H9 (cell line): ENCODE data around the gene FAM163B. TPM values are rescaled to one million over a fixed set of nuclear protein-coding genes. Genes with fewer than 3 reads are reported as not detected.

Experiments
- DNase-seq: peaks from one replicate; pipeline ENCODE4 v3.0.0-alpha.2; 2017
- H2AFZ ChIP-seq: one replicate; pipeline ENCODE4 v1.6.1; 2013; ENCODE audit warnings: mild to moderate bottlenecking, low read length, control low read depth, moderate library complexity
- H2AK5ac ChIP-seq: 2 replicates; pipeline ENCODE4 v1.6.1; 2013; ENCODE audit warnings: low read length, control low read depth, mixed read lengths; ENCODE audit not compliant: insufficient read length
- H2BK120ac ChIP-seq: one replicate; pipeline ENCODE4 v1.6.1; 2013; ENCODE audit warnings: low read depth, mild to moderate bottlenecking, low read length, control low read depth, inconsistent platforms; ENCODE audit not compliant: poor library complexity, severe bottlenecking
- H2BK12ac ChIP-seq: 2 replicates; pipeline ENCODE4 v1.6.1; 2013; ENCODE audit warnings: low read length, control low read depth, mixed read lengths, low read depth; ENCODE audit not compliant: insufficient read length
- H2BK15ac ChIP-seq: 2 replicates; pipeline ENCODE4 v1.6.1; 2013; ENCODE audit warnings: low read depth, low read length, control low read depth
- H2BK20ac ChIP-seq: one replicate; pipeline ENCODE4 v1.6.1; 2013; ENCODE audit warnings: low read depth, mild to moderate bottlenecking, low read length, control low read depth, inconsistent platforms; ENCODE audit not compliant: poor library complexity, severe bottlenecking
- H2BK5ac ChIP-seq: 2 replicates; pipeline ENCODE4 v1.6.1; 2013; ENCODE audit warnings: low read length, control low read depth, mixed read lengths; ENCODE audit not compliant: insufficient read length
- H3K14ac ChIP-seq: 2 replicates; pipeline ENCODE4 v1.6.1; 2013; ENCODE audit warnings: low read length, control low read depth; ENCODE audit not compliant: insufficient read depth
- H3K18ac ChIP-seq: 2 replicates; pipeline ENCODE4 v1.6.1; 2013; ENCODE audit warnings: low read depth, mild to moderate bottlenecking, mixed read lengths, low read length, control low read depth; ENCODE audit not compliant: insufficient read length
- H3K23ac ChIP-seq: 2 replicates; pipeline ENCODE4 v1.6.1; 2013; ENCODE audit warnings: low read length, control low read depth, mixed read lengths, low read depth; ENCODE audit not compliant: insufficient read length
- H3K23me2 ChIP-seq: 2 replicates; pipeline ENCODE4 v1.6.1; 2013; ENCODE audit warnings: low read depth, mild to moderate bottlenecking, mixed read lengths, low read length, control low read depth; ENCODE audit not compliant: insufficient read length, poor library complexity, severe bottlenecking
- H3K27ac ChIP-seq: 2 replicates; pipeline ENCODE4 v1.5.1; 2013; ENCODE audit warnings: low read length, control low read depth, mixed read lengths, low read depth; ENCODE audit not compliant: insufficient read length
- H3K27me3 ChIP-seq: 2 replicates; pipeline ENCODE4 v1.6.1; 2013; ENCODE audit warnings: low read length, control low read depth, inconsistent platforms; ENCODE audit not compliant: insufficient read depth
- H3K4ac ChIP-seq: 2 replicates; pipeline ENCODE4 v1.6.1; 2013; ENCODE audit warnings: low read depth, mild to moderate bottlenecking, control low read depth, inconsistent platforms, low read length, moderate library complexity
- H3K4me1 ChIP-seq: 2 replicates; pipeline ENCODE4 v1.6.1; 2013; ENCODE audit warnings: low read length, control low read depth, inconsistent platforms; ENCODE audit not compliant: insufficient read depth
- H3K4me2 ChIP-seq: 2 replicates; pipeline ENCODE4 v1.6.1; 2013; ENCODE audit warnings: low read length, control low read depth, mixed read lengths; ENCODE audit not compliant: insufficient read length, insufficient read depth
- H3K56ac ChIP-seq: 2 replicates; pipeline ENCODE4 v1.6.1; 2013; ENCODE audit warnings: low read depth, mild to moderate bottlenecking, mixed read lengths, low read length, control low read depth; ENCODE audit not compliant: insufficient read length
- H3K79me1 ChIP-seq: 2 replicates; pipeline ENCODE4 v1.6.1; 2013; ENCODE audit warnings: low read depth, mild to moderate bottlenecking, moderate library complexity, low read length, control low read depth, inconsistent platforms; ENCODE audit not compliant: insufficient read depth, poor library complexity, severe bottlenecking
- H3K79me2 ChIP-seq: 2 replicates; pipeline ENCODE4 v1.6.1; 2013; ENCODE audit warnings: low read length, control low read depth, inconsistent platforms; ENCODE audit not compliant: insufficient read depth
- H3K9ac ChIP-seq: 2 replicates; pipeline ENCODE4 v1.6.1; 2013; ENCODE audit warnings: low read length, control low read depth, mixed read lengths; ENCODE audit not compliant: insufficient read length; ENCODE audit errors: extremely low read depth
- H3K9me3 ChIP-seq: one replicate; pipeline ENCODE4 v1.6.1; 2013; ENCODE audit warnings: low read depth, low read length, inconsistent platforms; ENCODE audit not compliant: control insufficient read depth
- H3T11ph ChIP-seq: one replicate; pipeline ENCODE4 v1.6.1; 2013; ENCODE audit warnings: mild to moderate bottlenecking, low read length, control low read depth, inconsistent platforms
- H4K20me1 ChIP-seq: one replicate; pipeline ENCODE4 v1.6.1; 2013; ENCODE audit not compliant: control insufficient read depth, insufficient read length, insufficient read depth
- H4K5ac ChIP-seq: 2 replicates; pipeline ENCODE4 v1.6.1; 2013; ENCODE audit warnings: low read depth, mild to moderate bottlenecking, mixed read lengths, low read length, control low read depth; ENCODE audit not compliant: insufficient read length
- H4K8ac ChIP-seq: replicated peaks from 2 replicates; pipeline ENCODE4 v1.6.1; 2013; ENCODE audit warnings: low read length, control low read depth, mixed read lengths, low read depth; ENCODE audit not compliant: insufficient read length
- H4K91ac ChIP-seq: 2 replicates; pipeline ENCODE4 v1.6.1; 2013; ENCODE audit warnings: low read depth, mild to moderate bottlenecking, moderate library complexity, mixed read lengths, low read length, control low read depth; ENCODE audit not compliant: insufficient read length
- H3K27ac Mint-ChIP-seq, 3 experiments: 2 replicates in 2 of 3; 3 replicates in 1 of 3; pipeline ENCODE4 v1.8.0; 2020 to 2021; ENCODE audit warnings: mixed read lengths in 3 of 3, mild to moderate bottlenecking in 1 of 3, moderate library complexity in 1 of 3
- H3K27me3 Mint-ChIP-seq: 2 replicates; pipeline ENCODE4 v1.8.0; 2021; ENCODE audit warnings: low read depth, mild to moderate bottlenecking, moderate library complexity, mixed read lengths
- H3K36me3 Mint-ChIP-seq, 3 experiments: 2 replicates in 2 of 3; 3 replicates in 1 of 3; pipeline ENCODE4 v1.8.0; 2020 to 2021; ENCODE audit warnings: low read depth in 3 of 3, mixed read lengths in 3 of 3; ENCODE audit not compliant: insufficient read depth in 1 of 3
- H3K4me1 Mint-ChIP-seq, 2 experiments: 2 replicates each; pipeline ENCODE4 v1.8.0; 2020; ENCODE audit warnings: mixed read lengths in 2 of 2
- H3K4me3 Mint-ChIP-seq, 2 experiments: 2 replicates in 1 of 2; 3 replicates in 1 of 2; pipeline ENCODE4 v1.8.0; 2020 to 2021; ENCODE audit warnings: mild to moderate bottlenecking in 2 of 2, mixed read lengths in 2 of 2, moderate library complexity in 1 of 2
- H3K9me3 Mint-ChIP-seq, 2 experiments: 2 replicates in 1 of 2; 3 replicates in 1 of 2; pipeline ENCODE4 v1.8.0; 2020; ENCODE audit warnings: mild to moderate bottlenecking in 2 of 2, mixed read lengths in 2 of 2, moderate library complexity in 1 of 2
- WGBS: extraction: QIAGEN DNeasy Blood & Tissue Kit; methylation state at CpG from one replicate; pipeline ENCODE4 v1.1.7; 2013; ENCODE audit warnings: missing lambda C conversion rate, low lambda C conversion rate, mixed read lengths; ENCODE audit not compliant: insufficient read length; ENCODE audit errors: extremely low coverage; 5-methylcytosine and 5-hydroxymethylcytosine counted together
- total RNA-seq: library from RNA; stranded (reverse); gene quantifications from 2 replicates; pipeline ENCODE4 v1.2.1, GENCODE V29; 2021
- TF ChIP-seq, protein P1 (sequence below): fragments of 200-600 bp; sonication (generic); conservative IDR thresholded peaks from 3 replicates; pipeline ENCODE4 v1.8.0; 2021; ENCODE audit warnings: antibody characterized with exemption, mild to moderate bottlenecking

FAM163B gene
- total RNA-seq, 1 experiment from 2014 or later, result 0.39 TPM

DNA sequence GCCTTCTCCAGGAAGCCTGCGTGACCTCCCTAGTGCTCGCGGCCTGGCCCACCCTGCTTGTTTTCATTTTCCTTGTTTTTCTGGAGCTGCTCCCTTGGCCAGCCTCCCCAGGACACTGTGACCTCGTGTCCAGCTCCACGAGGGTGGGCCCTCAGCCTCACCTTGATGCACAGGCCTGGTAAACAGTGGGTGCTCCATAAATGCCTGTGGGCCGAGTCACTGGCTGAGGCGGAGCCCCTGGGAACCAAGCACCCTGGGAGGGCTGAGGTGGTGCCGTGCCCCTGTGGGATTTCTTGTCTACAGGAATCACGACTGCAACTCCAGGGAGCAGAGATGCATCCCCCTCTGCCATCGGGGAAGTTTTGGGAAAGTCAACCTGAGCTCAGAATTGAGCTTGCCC is 17.2 kb downstream of the FAM163B start:
- H3K36me3 Mint-ChIP-seq, result peaks cover 2 to 5% (median 3%) of the 10 kb centered on the region in 3 experiments; a peak in 5 of 7 replicates

More for the DNA sequence above, 17.2 kb downstream of the FAM163B start:
- H4K8ac ChIP-seq, result no peak overlapping the region
- no peak overlapping the region for H3K56ac ChIP-seq
- no peaks in the 10 kb centered on the region for H3K27me3 ChIP-seq
- no peak for DNase-seq
- H3K23me2 ChIP-seq, result no peaks in the 10 kb centered on the region
- H3K4ac ChIP-seq, result no peak overlapping the region
- H4K5ac ChIP-seq, result no peak overlapping the region
- no peak overlapping the region for H3K18ac ChIP-seq
- H2BK12ac ChIP-seq, result no peak overlapping the region
- Mint-ChIP-seq H3K27me3 (peaks cover 15% of the 10 kb centered on the region), H3K4me3 (no peak overlapping the region; a peak in 1 of 5 replicates), H3K4me1 (peaks cover 0 to 2% of the 10 kb centered on the region in 2 experiments; a peak in 1 of 4 replicates), H3K27ac (no peak overlapping the region), H3K9me3 (peaks cover 11 to 14% of the 10 kb centered on the region in 2 experiments)
- no peaks in the 10 kb centered on the region for H4K20me1 ChIP-seq
- TF ChIP-seq, protein P1, sequence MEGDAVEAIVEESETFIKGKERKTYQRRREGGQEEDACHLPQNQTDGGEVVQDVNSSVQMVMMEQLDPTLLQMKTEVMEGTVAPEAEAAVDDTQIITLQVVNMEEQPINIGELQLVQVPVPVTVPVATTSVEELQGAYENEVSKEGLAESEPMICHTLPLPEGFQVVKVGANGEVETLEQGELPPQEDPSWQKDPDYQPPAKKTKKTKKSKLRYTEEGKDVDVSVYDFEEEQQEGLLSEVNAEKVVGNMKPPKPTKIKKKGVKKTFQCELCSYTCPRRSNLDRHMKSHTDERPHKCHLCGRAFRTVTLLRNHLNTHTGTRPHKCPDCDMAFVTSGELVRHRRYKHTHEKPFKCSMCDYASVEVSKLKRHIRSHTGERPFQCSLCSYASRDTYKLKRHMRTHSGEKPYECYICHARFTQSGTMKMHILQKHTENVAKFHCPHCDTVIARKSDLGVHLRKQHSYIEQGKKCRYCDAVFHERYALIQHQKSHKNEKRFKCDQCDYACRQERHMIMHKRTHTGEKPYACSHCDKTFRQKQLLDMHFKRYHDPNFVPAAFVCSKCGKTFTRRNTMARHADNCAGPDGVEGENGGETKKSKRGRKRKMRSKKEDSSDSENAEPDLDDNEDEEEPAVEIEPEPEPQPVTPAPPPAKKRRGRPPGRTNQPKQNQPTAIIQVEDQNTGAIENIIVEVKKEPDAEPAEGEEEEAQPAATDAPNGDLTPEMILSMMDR, result no peak
- no peaks in the 10 kb centered on the region for H3K79me2 ChIP-seq
- H3K9me3 ChIP-seq, result peaks cover 4% of the 10 kb centered on the region
- no peak overlapping the region for H2BK15ac ChIP-seq
- H2BK5ac ChIP-seq, result no peak overlapping the region
- no peak overlapping the region for H3T11ph ChIP-seq
- H3K27ac ChIP-seq, result no peak overlapping the region
- no CpG with 5 or more reads among the region's 10 CpGs for WGBS
- no peaks in the 10 kb centered on the region for H3K4me1 ChIP-seq
- no peak overlapping the region for H2AK5ac ChIP-seq
- H3K14ac ChIP-seq, result no peak overlapping the region; the same call in 1 of the 2 replicates
- H3K23ac ChIP-seq, result no peak overlapping the region
- H4K91ac ChIP-seq, result no peak overlapping the region
- no peak overlapping the region for H3K4me2 ChIP-seq
- H2BK120ac ChIP-seq, result no peak overlapping the region
- no peak overlapping the region for H3K9ac ChIP-seq
- no peak overlapping the region for H2AFZ ChIP-seq
- H2BK20ac ChIP-seq, result no peak overlapping the region
- H3K79me1 ChIP-seq, result no peaks in the 10 kb centered on the region
